ENCODE measurements around the gene ADSS1.

Gene ADSS1

GRCh38 chr14:104702106-104702505, 21.9 kb upstream of the ADSS1 start:
- H3K4me3 ChIP-seq (ENCODE audit: low read depth, low read length) = no peak overlapping the region
- no peak for TF ChIP-seq CTCF (IDR thresholded peaks at IDR 0.05; ENCODE audit: borderline replicate concordance, insufficient read depth, low read depth, low read length)

- TF ChIP-seq CTCF (IDR thresholded peaks at IDR 0.05; ENCODE audit: borderline replicate concordance, insufficient read depth, low read depth, low read length) = no peak
- no peak overlapping the region for H3K4me3 ChIP-seq (ENCODE audit: low read depth, low read length)
Observed at GRCh38 chr14:104702673-104703072, 21.4 kb upstream of the ADSS1 start.

GRCh38 chr14:104703269-104703668, 20.8 kb upstream of the ADSS1 start:
- no peak overlapping the region for H3K4me3 ChIP-seq (ENCODE audit: low read depth, low read length)

GRCh38 chr14:104704252-104704651, 19.8 kb upstream of the ADSS1 start:
- no peak overlapping the region for H3K4me3 ChIP-seq (ENCODE audit: low read depth, low read length)
- TF ChIP-seq CTCF (IDR thresholded peaks at IDR 0.05; ENCODE audit: borderline replicate concordance, insufficient read depth, low read depth, low read length) = no peak

More at GRCh38 chr14:104703269-104703668, 20.8 kb upstream of the ADSS1 start:
- no peak for TF ChIP-seq CTCF (IDR thresholded peaks at IDR 0.05; ENCODE audit: borderline replicate concordance, insufficient read depth, low read depth, low read length)

GRCh38 chr14:104705340-104706047, 18.5 kb upstream of the ADSS1 start:
- no peak for TF ChIP-seq CTCF (IDR thresholded peaks at IDR 0.05; ENCODE audit: borderline replicate concordance, insufficient read depth, low read depth, low read length)
- no peak overlapping the region for H3K4me3 ChIP-seq (ENCODE audit: low read depth, low read length)

GRCh38 chr14:104706733-104707607, 17.1 kb upstream of the ADSS1 start:
- no peak for TF ChIP-seq CTCF (IDR thresholded peaks at IDR 0.05; ENCODE audit: borderline replicate concordance, insufficient read depth, low read depth, low read length)
- H3K4me3 ChIP-seq (ENCODE audit: low read depth, low read length) = no peak overlapping the region

Data from GM12875 (cell line).